ENCODE measurements around the gene ANKRD53.
A peak's percentile ranks its signal among the peaks of the same experiment; 100 is the strongest.

Gene ANKRD53

DNA sequence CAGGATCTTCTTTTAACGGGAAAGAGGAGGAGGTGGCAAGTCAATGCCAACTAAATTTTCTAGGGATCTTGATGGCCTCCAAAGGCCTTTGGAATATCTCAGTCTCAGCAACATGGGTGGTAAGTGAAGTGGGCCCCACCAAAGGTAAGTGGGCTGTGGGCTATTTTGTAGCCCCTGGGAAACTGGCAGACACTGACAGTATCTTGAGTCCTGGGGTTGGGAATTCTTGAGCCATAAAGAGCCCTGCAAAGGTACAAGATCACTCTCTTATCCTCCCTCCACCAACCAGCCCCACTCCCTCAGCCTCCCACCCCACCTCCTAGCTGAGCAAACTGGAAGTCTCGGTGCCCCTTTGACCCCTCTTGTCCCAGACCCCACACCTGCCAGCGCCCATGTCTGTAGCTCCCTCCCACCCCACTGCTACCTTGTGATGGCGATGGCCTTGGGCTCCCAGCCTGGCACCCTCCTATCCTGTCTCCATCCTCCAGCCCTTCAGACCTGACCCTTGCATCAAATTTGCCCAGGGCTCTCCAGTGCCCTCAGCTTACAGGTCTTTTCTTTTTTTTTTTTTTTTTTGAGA lies 34.2 kb upstream of the ANKRD53 start:
- no peak for DNase-seq (ENCODE audit: low read depth)

DNA sequence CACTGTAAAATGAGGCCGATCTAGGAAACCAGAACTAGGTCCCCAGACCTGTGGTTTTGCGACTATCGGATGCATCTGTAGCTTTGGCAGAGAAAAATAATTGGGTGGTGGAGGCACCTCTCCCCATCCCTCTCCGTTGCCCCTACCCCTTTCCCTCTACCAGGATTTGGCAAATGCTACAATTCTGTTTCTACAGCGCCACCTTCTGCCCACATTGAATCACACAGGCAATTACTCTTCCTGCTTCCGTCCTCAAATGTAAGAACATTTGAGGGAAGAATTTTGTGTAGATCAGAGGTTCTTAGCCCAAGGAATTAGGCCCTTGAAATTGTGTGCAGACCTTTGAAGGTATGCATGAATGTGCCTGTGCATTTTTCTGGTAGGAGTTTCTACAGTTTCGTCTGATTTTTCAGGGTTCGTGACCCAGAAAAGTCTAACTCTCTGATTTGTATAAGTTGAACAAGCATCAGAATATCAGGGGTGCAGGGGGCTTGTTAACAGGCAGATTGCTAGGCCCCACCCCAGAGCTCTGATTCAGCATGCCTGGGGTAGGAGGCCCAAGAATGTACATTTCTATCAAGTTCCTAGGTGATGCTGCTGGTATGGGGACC lies 31.5 kb upstream of the ANKRD53 start:
- DNase-seq (ENCODE audit: low read depth) = peak; percentile 24

DNA sequence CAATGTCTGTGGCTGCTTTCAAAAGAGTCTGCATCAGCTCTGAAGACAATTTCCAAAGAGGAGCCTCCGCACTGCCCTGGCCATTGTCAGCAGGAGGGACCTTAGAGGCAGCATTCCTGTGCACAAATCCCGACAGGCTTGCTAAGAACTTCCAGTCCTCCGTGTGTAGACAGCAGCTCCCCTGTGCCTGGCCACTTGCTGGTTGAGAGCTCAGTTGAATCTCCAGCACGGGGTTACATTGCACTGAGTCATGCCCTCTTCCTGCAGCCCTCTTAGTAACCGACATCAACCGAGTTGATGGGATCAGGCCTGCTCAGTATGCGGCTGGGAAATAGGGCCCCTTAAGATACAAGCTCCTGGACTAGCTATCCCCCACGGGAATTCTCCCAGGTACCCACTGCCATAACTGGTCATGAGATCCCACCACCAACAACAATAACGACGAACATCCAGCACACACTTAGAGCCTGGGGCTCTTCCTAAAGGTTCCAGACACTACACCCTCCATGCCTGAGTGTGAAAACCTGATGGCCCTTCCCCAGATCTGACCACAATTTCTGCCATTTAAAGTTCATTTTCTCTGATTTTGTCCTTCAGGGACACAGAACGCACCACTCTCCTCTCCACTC lies 30.8 kb upstream of the ANKRD53 start:
- no peak for DNase-seq (ENCODE audit: low read depth)

DNA sequence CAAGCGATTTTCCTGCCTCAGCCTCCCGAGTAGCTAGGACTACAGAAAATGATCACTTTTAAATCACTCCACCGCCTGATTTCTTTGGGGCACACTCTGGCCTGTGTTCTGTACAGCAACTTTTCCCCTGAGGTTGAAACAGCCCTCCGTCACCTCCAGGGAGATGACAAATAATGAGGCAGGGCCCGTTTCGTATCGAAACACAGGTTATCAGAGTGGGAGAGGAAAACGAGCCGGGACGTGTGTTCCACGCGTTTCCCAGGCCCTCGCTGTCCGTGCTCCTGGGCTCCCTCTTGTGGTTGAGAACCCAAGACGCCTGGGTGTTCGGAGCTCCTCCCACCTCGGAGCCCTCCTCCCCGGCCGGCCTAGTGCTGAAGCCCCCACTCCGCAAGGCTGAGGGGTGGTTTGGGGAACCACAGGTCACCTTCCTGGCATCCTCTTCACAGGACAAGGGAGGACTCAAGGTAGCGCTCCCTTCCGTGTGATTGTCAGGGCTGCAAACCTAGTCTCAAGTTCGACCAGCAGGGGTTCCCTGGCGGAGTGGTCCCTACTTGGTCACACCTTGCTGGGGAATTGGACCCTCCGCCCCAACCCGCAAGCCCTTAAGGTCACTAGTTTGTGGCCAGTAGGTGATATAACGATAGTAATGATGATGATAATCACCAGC lies 30.0 kb upstream of the ANKRD53 start:
- DNase-seq (ENCODE audit: low read depth) = peak; percentile 63

DNA sequence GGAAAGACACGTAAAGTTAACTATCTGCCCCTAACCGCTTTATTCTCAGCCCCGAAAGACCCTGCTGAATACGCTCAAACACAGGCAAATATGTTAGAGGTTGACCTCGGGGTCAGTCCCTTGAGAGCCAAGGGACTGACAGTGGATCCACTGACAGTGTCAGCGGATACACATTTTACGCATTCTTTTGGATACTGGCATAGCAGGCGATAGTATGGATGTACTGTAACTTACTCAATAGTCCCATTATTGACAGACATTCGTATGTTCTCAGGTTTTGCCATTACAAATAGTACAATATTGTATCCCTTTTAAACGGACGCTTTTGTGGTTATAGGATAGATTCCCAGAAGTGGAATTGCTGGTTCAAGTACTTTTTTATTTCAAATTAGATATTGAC lies 29.3 kb upstream of the ANKRD53 start:
- no peak for DNase-seq (ENCODE audit: low read depth)

DNA sequence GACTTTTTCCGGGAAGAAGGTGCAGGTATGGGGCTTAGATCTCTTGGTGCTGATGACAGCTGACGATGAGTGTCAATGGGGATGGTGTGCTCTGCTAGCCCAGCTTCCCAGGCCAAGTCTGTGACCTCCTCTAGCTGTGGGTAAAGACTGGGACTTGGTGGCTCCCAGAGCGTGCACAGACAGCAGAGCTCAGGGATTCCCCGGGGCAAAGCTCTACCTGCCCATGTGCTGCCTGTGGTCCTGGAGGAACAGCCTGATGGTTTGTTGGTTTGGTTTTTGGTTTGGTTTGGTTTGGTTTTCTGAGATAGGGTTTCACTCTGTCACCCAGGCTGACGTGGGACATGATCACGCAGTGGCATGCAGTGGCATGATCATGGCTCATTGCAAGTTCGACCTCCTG lies 23.5 kb upstream of the ANKRD53 start:
- no peak for DNase-seq (ENCODE audit: low read depth)

DNA sequence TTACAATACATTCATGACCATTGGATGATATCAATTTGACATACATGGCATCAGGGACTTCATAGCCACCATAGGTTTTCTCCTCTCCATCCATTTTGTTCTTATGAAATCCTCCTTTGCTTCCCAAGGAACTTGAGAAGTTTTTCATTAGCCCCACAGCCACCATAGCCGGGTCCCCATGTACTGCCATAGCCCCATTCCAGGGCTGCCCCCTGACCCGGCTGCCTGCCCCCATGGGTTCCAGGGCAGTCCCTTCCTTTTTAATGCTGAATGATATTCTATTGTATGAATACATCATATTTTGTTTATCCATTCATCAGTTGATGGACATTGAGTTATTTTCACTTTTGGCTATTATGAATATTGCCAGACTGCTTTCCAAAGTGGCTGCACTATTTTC lies 22.3 kb upstream of the ANKRD53 start:
- DNase-seq (ENCODE audit: low read depth) = no peak

DNA sequence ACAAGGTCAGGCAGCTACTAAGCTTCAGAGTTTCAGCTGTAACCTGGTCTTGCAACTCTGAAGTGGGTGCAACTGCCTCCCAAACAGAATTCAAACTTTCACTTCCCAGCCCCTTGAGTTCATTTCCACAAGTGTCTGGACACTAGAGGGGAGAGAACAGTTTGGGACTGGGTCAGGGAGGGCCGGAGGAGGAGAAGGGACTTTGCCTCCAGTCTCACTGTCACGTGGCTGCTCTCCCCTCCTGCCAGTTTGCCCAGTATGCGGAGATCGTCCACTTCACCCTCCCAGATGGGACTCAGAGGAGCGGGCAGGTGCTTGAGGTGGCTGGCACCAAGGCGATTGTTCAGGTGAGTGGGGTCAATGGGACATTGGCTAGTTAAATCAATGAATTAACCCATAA lies 20.6 kb upstream of the ANKRD53 start:
- DNase-seq (ENCODE audit: low read depth) = no peak

DNA sequence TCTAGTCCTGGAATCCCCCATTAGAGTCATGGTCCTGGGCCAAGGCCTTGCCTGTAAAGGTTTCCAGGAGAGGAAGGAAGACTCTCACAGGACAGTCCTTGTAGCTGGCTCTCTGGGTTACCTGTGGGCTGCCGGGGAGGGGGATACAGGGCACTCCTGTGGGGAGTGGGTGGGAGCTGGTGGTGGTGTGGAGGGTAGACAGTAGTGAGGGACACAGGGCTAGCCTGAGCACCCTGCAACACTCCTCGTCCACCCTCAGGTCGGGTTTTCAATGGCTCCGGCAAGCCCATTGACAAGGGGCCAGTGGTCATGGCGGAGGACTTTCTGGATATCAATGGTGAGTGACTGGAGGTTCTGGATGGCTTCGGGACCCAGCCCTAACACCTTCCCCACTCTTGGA lies 19.7 kb upstream of the ANKRD53 start:
- no peak for DNase-seq (ENCODE audit: low read depth)

DNA sequence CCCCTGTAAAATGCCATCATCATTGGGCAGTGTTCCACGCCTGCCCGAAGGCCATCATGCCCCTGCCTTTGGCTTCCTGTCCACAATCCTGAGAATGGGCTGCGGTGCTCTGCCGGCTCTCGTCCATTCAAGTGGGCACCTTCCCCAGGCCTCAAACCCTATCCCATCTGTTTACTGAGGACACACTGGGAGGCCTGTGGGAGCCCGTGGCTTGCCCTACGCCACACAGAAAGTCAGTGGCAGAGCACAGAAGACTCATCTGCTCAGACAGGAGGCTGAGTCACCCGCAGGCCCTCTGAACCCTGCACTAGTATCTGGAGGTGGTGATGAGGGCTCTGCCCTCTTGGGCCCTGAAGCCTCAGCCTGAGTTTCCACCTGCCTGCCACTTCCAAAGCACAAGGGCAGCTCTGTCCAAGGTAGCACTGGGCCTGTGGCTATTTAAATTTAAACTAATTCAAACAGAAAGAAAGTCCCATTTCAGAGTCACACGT lies 19.1 kb upstream of the ANKRD53 start:
- no peak for DNase-seq (ENCODE audit: low read depth)

DNA sequence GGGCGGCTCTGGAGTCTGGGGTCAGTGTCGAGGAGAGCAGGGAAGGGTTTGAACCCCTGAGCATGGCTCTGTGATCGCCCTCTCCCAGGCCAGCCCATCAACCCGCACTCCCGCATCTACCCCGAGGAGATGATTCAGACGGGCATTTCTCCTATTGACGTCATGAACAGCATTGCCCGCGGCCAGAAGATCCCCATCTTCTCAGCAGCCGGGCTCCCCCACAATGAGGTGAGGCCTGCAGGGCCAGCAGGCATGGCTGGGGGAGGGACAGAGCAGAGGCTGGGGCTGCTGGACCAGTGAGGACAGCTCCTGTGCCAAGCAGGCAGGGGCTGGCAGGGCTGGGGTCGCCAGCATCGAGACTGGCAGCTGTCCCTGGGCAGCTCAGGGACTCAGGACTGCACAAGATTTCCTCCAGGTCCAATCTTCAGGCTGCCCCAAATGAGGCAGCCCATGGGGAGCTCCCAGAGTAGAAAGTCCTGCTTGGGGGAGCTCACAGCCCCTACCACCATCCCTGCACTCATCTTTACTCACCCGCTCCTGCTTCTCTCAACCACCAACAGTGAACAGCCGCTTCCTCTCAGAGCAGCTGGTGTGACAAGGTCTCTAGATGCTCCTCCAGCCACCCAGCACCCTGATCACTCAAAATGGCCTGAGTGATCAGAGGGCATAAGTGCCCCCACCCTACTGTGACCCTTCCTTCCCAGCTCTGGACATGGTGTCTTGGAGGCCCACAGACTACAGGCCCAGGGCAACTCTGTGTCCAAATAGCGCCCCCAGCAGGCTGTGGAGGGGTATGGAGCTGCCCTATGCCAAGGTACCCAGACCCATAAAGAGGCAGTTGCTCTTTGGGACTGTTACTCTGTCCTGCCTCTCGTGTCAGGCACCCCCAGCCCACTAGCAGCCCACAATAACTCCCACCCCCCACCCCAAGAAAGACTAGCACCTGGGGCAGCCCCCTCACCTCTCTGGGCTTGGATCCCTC lies 18.3 kb upstream of the ANKRD53 start:
- no peak for DNase-seq (ENCODE audit: low read depth)

DNA sequence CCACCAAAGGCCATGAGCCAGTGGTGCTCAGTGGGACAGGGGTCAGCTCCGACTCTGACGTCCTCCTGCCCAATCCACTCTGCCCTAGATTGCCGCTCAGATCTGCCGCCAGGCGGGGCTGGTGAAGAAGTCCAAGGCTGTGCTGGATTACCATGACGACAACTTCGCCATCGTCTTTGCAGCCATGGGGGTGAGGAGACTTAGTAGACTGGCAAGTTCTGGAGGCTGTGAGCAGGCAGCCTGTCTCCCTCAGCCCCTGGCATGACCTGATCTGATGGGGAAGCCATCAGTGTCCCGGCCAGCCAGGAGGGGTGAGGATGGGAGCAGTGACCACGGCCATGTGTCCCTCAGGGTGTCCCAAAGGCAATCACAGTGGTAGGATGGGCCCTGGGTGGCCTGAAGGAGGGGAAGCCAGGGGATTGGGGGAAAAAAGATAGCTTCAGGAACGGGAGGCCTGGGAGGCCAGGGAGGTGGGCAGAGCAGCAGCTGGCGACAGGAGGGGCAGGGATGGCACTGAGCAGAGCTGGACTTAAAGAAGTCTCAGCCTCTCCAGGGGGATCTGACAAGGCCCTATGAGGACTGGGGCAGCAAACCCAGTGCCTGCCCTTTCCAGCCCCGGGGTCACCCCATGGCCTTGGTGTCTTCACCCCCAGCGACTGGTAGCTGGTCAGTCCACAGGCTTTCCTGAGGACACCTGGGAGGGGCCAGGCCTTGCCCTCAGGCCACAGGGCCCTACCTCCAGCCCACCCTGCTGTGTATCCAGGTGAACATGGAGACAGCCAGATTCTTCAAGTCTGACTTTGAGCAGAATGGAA lies 17.4 kb upstream of the ANKRD53 start:
- no peak for DNase-seq (ENCODE audit: low read depth)

DNA sequence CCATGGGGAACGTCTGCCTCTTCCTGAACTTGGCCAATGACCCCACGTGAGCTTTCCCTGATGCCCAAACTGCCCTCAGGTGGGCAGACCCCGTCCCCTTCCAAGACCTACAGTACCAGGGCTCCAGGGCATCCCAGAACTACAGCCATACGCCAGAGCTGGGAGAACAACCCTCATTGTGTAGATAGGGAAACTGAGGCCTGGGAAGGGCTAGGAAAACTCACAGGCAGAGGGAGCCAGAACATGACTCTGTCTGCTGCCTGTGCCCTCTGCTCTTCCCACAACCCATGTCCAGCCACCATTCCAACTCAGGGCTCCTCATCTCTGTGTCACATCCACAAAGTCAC lies 16.8 kb upstream of the ANKRD53 start:
- no peak for DNase-seq (ENCODE audit: low read depth)

DNA sequence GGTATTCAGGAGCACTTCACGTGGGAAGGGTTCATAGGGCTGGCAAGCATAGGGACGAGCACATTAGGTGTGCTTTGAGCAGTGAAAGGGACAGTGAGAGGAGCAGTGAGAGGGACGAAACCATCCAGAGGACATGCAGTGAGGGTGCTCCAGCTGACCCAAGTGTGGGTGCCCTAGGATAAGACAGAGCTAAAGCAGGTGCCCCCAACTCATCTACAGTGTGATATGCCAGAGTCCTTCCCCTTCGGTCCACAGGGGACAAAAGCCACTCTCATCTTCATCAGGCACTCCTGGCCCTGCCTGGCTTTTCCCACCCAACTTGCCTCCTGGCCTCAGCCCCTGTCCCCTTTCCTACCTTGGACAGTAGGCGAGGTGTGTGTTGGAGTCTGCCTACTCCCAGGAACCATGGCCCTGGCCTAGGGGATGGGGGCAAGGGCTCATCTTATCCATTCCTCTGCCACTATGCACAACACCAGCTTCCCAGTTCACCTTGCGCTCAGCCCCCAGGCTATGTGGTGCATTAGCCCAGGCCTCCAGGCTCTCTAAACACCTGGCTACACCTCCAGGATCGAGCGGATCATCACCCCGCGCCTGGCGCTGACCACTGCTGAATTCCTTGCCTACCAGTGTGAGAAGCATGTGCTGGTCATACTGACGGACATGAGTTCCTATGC lies 16.1 kb upstream of the ANKRD53 start:
- no peak for DNase-seq (ENCODE audit: low read depth)

DNA sequence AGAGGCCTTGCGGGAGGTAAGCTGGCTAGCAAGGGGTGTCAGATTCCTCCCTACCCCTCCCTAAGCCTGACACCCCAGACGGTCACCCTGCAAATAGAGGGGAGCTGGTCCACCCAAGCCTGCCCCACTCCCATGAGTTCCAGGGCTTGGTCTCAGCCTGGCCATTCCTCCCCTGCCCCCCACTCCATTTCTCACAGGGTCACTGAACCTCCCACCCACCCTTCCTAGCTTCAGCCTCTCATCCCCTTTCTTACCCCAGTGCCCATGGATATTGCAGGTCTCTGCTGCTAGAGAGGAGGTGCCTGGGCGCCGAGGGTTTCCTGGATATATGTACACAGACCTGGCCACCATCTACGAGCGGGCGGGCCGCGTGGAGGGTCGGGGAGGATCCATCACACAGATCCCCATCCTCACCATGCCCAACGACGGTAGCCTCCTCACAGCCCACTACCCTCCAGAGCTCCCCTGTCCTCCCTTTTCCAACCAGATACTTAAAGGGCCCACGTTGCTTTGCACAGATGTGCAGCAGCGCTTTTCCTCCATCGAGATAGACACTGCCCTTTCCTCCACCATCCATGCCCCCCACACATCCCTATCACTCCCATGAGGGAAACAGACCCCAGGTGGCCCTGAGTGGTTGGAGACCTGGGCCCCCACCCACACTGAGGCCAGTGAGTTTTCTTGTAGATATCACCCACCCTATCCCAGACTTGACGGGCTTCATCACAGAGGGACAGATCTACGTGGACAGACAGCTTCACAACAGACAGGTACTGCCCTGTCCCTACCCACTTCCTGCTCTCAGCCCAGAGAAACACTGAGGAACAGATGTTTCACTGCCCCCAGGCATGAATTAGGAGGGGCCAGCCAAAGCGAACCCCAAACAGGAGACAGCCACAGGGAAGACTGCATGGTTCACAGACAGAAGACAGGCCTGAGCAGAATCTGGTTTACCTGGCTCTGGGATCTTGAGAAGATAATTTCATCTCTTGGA lies 15.2 kb upstream of the ANKRD53 start:
- no peak for DNase-seq (ENCODE audit: low read depth)

DNA sequence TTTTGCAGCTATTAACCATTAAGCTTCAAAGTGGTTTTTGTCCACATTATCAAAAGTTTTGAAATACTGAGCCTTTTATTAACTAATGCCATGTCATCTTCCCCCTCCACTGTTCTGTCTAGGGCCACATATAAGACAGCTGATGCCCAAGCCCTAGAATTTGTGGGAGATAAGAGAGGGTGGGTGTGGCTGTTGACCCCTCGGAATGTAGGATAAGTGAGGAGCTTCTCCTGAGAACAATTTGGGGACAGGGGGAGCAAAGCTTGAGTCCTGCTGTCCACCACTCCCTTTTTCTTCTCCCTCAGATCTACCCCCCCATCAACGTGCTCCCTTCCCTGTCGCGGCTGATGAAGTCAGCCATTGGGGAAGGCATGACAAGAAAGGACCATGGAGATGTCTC lies 14.3 kb upstream of the ANKRD53 start:
- no peak for DNase-seq (ENCODE audit: low read depth)

DNA sequence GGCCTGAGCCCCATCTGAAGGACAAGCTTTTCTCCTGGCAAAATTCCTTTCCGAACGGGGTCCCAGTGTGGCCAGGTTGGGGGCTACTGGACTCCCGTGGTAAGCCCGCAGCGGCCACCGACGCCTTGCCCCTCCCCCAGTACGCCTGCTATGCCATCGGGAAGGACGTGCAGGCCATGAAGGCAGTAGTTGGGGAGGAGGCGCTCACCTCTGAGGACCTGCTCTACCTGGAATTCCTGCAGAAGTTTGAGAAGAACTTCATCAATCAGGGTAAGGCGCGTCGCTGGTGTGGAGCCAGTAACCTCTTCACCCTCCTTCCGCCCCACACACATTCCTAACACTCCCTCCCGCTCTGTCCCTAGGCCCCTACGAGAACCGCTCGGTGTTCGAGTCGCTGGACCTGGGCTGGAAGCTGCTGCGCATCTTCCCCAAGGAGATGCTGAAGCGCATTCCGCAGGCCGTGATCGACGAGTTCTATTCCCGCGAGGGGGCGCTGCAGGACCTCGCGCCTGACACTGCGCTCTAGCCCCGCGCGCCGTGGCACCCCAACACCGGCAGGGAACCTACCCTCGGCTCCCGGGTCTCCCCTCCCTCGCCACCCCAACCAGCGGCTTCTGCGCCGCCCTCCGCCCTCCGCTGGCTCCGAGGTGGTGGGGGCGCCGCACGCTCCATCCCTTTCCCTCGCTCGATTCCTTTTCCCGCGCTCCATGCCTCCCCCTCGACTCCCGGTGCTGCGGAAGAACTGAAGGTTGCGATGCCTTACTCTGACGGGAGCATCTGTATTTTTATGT lies 13.6 kb upstream of the ANKRD53 start:
- peak; percentile 75 for DNase-seq (ENCODE audit: low read depth)

DNA sequence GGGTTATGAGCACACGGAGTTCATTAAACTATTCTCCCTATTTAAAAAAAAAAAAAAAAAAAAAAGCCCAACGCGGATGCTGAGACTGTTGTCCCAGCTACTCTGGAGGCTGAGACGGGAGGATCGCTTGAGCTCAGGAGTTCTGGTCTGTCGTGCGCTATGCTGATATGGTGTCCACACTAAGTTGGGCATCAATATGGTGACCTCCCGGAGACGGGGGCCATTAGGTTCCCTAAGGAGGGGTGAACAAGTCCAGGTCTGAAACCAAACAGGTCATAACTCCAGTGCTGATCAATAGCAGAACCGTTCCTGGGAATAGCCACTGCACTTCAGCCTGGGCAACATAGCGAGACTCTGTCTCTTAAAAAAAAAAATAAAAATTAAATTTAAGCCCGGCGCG lies 12.9 kb upstream of the ANKRD53 start:
- no peak for DNase-seq (ENCODE audit: low read depth)

DNA sequence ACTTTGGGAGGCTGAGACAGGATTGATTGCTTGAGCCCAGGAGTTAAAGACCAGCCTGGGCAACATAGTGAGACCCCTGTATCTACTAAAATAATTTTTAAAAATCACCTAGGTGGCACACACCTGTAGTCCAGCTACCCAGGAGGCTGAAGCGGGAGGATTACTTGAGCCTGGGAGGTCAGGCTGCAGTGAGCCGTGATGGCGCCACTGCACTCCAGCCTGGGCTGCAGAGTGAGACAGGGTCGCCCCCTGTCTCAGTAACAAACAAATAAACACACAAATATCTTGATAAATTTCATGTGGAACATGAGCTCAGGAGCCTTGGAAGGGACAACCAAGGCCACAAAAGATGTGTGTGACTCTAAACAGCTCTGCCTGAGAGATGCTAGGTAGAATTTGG lies 11.7 kb upstream of the ANKRD53 start:
- no peak for DNase-seq (ENCODE audit: low read depth)

Measured in stimulated activated CD8-positive, alpha-beta memory T cell treated with anti-CD3 and anti-CD28 coated beads, Interleukin-4, amount 100 ng/mL, for 24 hours (primary cell).